OCI-LY7 (cell line): ENCODE measurements around the gene KIAA1586.

Experiments
- EZH2phosphoT487 ChIP-seq: fragments of 200-600 bp; sonication (generic); IDR thresholded peaks from 2 replicates; pipeline ENCODE4 v1.6.1; 2018; ENCODE audit warnings: low read depth, borderline replicate concordance, mild to moderate bottlenecking, mixed run types, antibody characterized with exemption, low read length, moderate library complexity, mixed read lengths
- TF ChIP-seq, protein P1 (sequence below): fragments of 200-600 bp; sonication (generic); conservative IDR thresholded peaks from 2 replicates; pipeline ENCODE4 v1.5.1; 2014; ENCODE audit warnings: mild to moderate bottlenecking, antibody characterized with exemption, low read length, moderate library complexity, mixed read lengths

DNA sequence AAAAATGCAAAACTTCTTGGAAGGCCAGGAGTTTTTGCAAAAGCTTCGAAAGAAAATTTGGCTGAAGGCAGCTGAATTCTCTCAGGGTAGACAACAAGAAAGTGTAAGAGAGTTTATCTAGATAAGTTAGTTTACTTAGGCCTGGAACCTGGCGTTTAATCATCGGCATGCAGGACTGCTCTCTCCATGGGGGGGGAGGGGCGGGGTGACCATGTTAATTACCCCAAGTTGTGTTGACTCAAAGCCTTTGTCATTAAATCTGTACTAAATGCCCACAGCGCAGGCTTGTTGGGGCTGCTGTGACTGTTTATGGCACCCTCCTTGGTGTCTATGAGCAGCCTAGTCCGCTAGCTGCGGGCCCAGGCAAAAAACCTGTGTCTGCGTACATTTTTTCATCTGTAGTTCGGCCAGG, 23.4 kb downstream of the KIAA1586 start:
- TF ChIP-seq EZH2phosphoT487: no peak
- TF ChIP-seq, protein P1, sequence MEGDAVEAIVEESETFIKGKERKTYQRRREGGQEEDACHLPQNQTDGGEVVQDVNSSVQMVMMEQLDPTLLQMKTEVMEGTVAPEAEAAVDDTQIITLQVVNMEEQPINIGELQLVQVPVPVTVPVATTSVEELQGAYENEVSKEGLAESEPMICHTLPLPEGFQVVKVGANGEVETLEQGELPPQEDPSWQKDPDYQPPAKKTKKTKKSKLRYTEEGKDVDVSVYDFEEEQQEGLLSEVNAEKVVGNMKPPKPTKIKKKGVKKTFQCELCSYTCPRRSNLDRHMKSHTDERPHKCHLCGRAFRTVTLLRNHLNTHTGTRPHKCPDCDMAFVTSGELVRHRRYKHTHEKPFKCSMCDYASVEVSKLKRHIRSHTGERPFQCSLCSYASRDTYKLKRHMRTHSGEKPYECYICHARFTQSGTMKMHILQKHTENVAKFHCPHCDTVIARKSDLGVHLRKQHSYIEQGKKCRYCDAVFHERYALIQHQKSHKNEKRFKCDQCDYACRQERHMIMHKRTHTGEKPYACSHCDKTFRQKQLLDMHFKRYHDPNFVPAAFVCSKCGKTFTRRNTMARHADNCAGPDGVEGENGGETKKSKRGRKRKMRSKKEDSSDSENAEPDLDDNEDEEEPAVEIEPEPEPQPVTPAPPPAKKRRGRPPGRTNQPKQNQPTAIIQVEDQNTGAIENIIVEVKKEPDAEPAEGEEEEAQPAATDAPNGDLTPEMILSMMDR: no peak
